Stomach (tissue), 9 donors: ENCODE results near the gene FAR1. TPM values are rescaled to one million over a fixed set of nuclear protein-coding genes. Genes with fewer than 3 reads are reported as not detected.

Experiments
- DNase-seq, 2 donors: peaks; one replicate each; pipeline versions ENCODE4 v3.0.0 to v3.0.0-alpha.2; 2013 to 2019
- H3K27ac ChIP-seq, 5 donors: fragments of 200-600 bp in 4 of 5; sonication (generic) in 4 of 5; one replicate each; pipeline ENCODE4 v1.5.1; 2013 to 2019; ENCODE audit warnings: mild to moderate bottlenecking in 1 of 5, moderate library complexity in 1 of 5
- H3K27me3 ChIP-seq, 3 donors: fragments of 200-600 bp; sonication (generic); one replicate each; pipeline ENCODE4 v1.5.1; 2017 to 2019; ENCODE audit warnings: mixed run types in 1 of 3
- H3K36me3 ChIP-seq, 4 donors: fragments of 200-600 bp; sonication (generic); 1 replicate in 3 of 4; 2 replicates in 1 of 4; pipeline ENCODE4 v1.5.1; 2016 to 2019
- H3K4me1 ChIP-seq, 4 donors: fragments of 200-600 bp; sonication (generic); one replicate each; pipeline ENCODE4 v1.5.1; 2016 to 2019
- H3K4me3 ChIP-seq, 4 donors: fragments of 200-600 bp; sonication (generic) in 3 of 4; one replicate each; pipeline ENCODE4 v1.5.1; 2016 to 2019; ENCODE audit warnings: mild to moderate bottlenecking in 1 of 4
- H3K9me3 ChIP-seq, 4 donors: fragments of 200-600 bp; sonication (generic); one replicate each; pipeline ENCODE4 v1.5.1; 2016 to 2019
- CTCF ChIP-seq, 7 experiments: fragments of 450-650 bp in 4 of 7; fragments of 200-600 bp in 3 of 7; sonication (generic) in 3 of 7; IDR thresholded peaks; one replicate each; pipeline ENCODE4 v1.5.1; 2016 to 2019; ENCODE audit warnings: antibody characterized with exemption in 7 of 7, control low read depth in 2 of 7, mild to moderate bottlenecking in 1 of 7
- EP300 ChIP-seq: sonication (generic); formaldehyde crosslinking; IDR thresholded peaks from one replicate; pipeline ENCODE4 v1.6.1; 2017; ENCODE audit warnings: antibody characterized with exemption
- POLR2A ChIP-seq, 4 donors: fragments of 450-650 bp; IDR thresholded peaks; one replicate each; pipeline ENCODE4 v1.6.1; 2016; ENCODE audit warnings: antibody characterized with exemption in 4 of 4, control low read depth in 2 of 4, mild to moderate bottlenecking in 1 of 4, moderate library complexity in 1 of 4
- POLR2AphosphoS5 ChIP-seq, 3 donors: sonication (generic); formaldehyde crosslinking; IDR thresholded peaks; one replicate each; pipeline ENCODE4 v1.6.1; 2016; ENCODE audit warnings: antibody characterized with exemption in 3 of 3
- WGBS, 5 donors: extraction: QIAGEN DNeasy Blood & Tissue Kit in 3 of 5; methylation state at CpG; one replicate each; pipeline versions ENCODE4 v1.1.5 to v1.1.7; 2013 to 2018; 5-methylcytosine and 5-hydroxymethylcytosine counted together
- intact Hi-C: fragments of 100-400 bp; cut with DNase I; formaldehyde crosslinking; loops from one replicate; pipeline ENCODE4 v1.15.1; 2023; ENCODE audit warnings: low total_unique reads
- polyA plus RNA-seq, 3 donors: library from polyadenylated mRNA; stranded (reverse); fragments of 200-250 nt; gene quantifications; one replicate each; pipeline ENCODE4 v1.2.3, GENCODE V29; 2013
- total RNA-seq, 5 donors: library from RNA; depleted of rRNA; stranded (reverse); fragments of >200 nt; gene quantifications; one replicate each; pipeline versions ENCODE4 v1.1.0 to v1.2.3, GENCODE V29; 2014 to 2016
- donor health status: healthy with polysubstance abuse.
- donor health status: Bipolar disorder and iron deficiency.
- donor health status: healthy.

The FAR1 gene
- total and polyA plus RNA-seq, 8 donors = 27.0 to 374 (median 90.7) TPM

- 30 to 54% (median 35%) methylated on average over 2 of the region's 2 CpGs for WGBS, 5 donors
- H3K36me3 ChIP-seq = peaks cover 0 to 66% (median 51%) of the 10 kb centered on the region in 4 donors
- intact Hi-C loops = no loop called here
These were observed 29.7 kb downstream of the FAR1 start for GRCh38 chr11:13698132-13698531.

DNA sequence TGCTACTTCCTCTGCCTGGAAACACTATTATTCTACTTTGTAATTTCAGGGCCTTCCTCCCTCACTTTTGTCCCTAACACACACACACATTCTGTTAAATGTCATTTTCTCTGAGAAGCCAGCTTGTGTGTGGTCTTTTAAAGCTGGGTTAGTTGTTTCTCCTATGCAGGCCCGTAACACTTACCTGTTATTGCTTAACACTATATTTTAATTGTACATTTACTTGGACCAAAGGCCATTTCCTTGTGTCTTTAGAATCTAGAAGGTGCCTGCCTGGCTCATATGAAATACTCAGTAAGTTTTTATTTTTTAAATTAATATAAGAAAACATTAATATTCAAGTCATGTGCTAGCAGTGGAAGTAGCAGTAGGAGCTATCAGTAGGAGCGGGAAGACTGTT is 30.6 kb downstream of the FAR1 start:
- no peak for DNase-seq

More at GRCh38 chr11:13698132-13698531, 29.7 kb downstream of the FAR1 start:
- H3K9me3 ChIP-seq = no peaks in the 10 kb centered on the region
- no peak for DNase-seq
- H3K4me3 ChIP-seq = no peak overlapping the region
- peaks cover 9 to 41% (median 33%) of the 10 kb centered on the region in 4 donors for H3K4me1 ChIP-seq
- TF ChIP-seq EP300 (no peak), POLR2A (IDR thresholded peaks at IDR 0.05) (no peak), POLR2AphosphoS5 (IDR thresholded peaks at IDR 0.05) (no peak), CTCF (IDR thresholded peaks at IDR 0.05) (no peak)
- no peaks in the 10 kb centered on the region for H3K27me3 ChIP-seq
- peak overlapping the region in 2 of 5 donors; percentile 14 to 26 for H3K27ac ChIP-seq

GRCh38 chr11:13699870-13700269 is 31.4 kb downstream of the FAR1 start:
- DNase-seq = no peak
- WGBS, 5 donors = 26 to 61% (median 41%) methylated on average over 1 of the region's 1 CpG
- no peak overlapping the region for H3K4me3 ChIP-seq
- H3K27ac ChIP-seq = no peak overlapping the region
- intact Hi-C loops = no loop called here
- H3K9me3 ChIP-seq = no peaks in the 10 kb centered on the region
- no peaks in the 10 kb centered on the region for H3K27me3 ChIP-seq
- peaks cover 0 to 74% (median 58%) of the 10 kb centered on the region in 4 donors for H3K36me3 ChIP-seq
- no peak for TF ChIP-seq EP300
- no peak for TF ChIP-seq POLR2AphosphoS5 (IDR thresholded peaks at IDR 0.05)
- no peak for TF ChIP-seq POLR2A (IDR thresholded peaks at IDR 0.05)
- no peak for TF ChIP-seq CTCF (IDR thresholded peaks at IDR 0.05)
- peaks cover 5 to 29% (median 22%) of the 10 kb centered on the region in 4 donors for H3K4me1 ChIP-seq

More for the DNA sequence above, 30.6 kb downstream of the FAR1 start:
- H3K36me3 ChIP-seq = peaks cover 0 to 75% (median 60%) of the 10 kb centered on the region in 4 donors
- intact Hi-C loops = no loop called here
- peaks cover 5 to 34% (median 24%) of the 10 kb centered on the region in 4 donors for H3K4me1 ChIP-seq
- H3K27ac ChIP-seq = peak overlapping the region in 1 of 5 donors; percentile 26
- H3K9me3 ChIP-seq = no peaks in the 10 kb centered on the region
- H3K27me3 ChIP-seq = no peaks in the 10 kb centered on the region
- no peak for TF ChIP-seq POLR2A (IDR thresholded peaks at IDR 0.05)
- TF ChIP-seq POLR2AphosphoS5 (IDR thresholded peaks at IDR 0.05) = no peak
- TF ChIP-seq EP300 = no peak
- no peak for TF ChIP-seq CTCF (IDR thresholded peaks at IDR 0.05)
- WGBS, 5 donors = 47 to 65% (median 55%) methylated on average over 2 of the region's 2 CpGs
- no peak overlapping the region for H3K4me3 ChIP-seq

- no peaks in the 10 kb centered on the region for H3K27me3 ChIP-seq
- H3K36me3 ChIP-seq = peaks cover 0 to 65% (median 44%) of the 10 kb centered on the region in 4 donors
- WGBS, 5 donors = 57 to 73% (median 65%) methylated on average over 2 of the region's 2 CpGs
- DNase-seq = no peak
- H3K4me3 ChIP-seq = no peak overlapping the region
- intact Hi-C loops = no loop called here
- no peaks in the 10 kb centered on the region for H3K9me3 ChIP-seq
- peaks cover 5 to 29% (median 22%) of the 10 kb centered on the region in 4 donors for H3K4me1 ChIP-seq
- H3K27ac ChIP-seq = no peak overlapping the region
- TF ChIP-seq CTCF (IDR thresholded peaks at IDR 0.05) (no peak), EP300 (no peak), POLR2AphosphoS5 (IDR thresholded peaks at IDR 0.05) (no peak), POLR2A (IDR thresholded peaks at IDR 0.05) (no peak)
These were observed 33.0 kb downstream of the FAR1 start for GRCh38 chr11:13701506-13701905.
